A549 (cell line): ENCODE measurements around the gene SCRT2. TPM values are rescaled to one million over a fixed set of nuclear protein-coding genes. Genes with fewer than 3 reads are reported as not detected.

Experiments
- ATAC-seq, 2 experiments: fragments of 200-7000 bp in 1 of 2; fragments of >200 bp in 1 of 2; cut with Nextera tagmentation in 1 of 2; cut with Tn5 transposase in 1 of 2; 3 replicates each; pipeline versions ENCODE4 v1.8.0 to v1.9.1; 2018 to 2020; ENCODE audit warnings: mild to moderate bottlenecking in 1 of 2, moderate library complexity in 1 of 2
- CTCF ChIA-PET: fragments of 300-600 bp; sonication (Branson Sonifier 250); formaldehyde crosslinking; extraction: SDS; loops from one replicate; lab custom pipeline; 2021; ENCODE audit warnings: antibody characterized with exemption, inconsistent platforms; lab: Yijun Ruan, JAX
- POLR2A ChIA-PET: fragments of 350-600 bp; formaldehyde crosslinking; extraction: SDS; loops from one replicate; lab custom pipeline; 2021; ENCODE audit warnings: antibody characterized with exemption, inconsistent platforms; lab: Yijun Ruan, JAX
- DNase-seq, 2 experiments: peaks; one replicate each; pipeline versions ENCODE4 v3.0.0 to v3.0.0-alpha.2; 2011 to 2016; ENCODE audit warnings: low read depth in 1 of 2, low spot score in 1 of 2
- FAIRE-seq: peaks from 2 replicates; lab custom pipeline; 2011; peaks lifted over from hg19 to GRCh38; lab: Jason Lieb, UNC
- H3K27ac ChIP-seq, 2 experiments: fragments of >200 bp; sonication (Bioruptor Twin); formaldehyde crosslinking; 3 replicates each; pipeline ENCODE4 v1.5.1; 2016 to 2017
- H3K4me1 ChIP-seq: fragments of >200 bp; sonication (Bioruptor Twin); formaldehyde crosslinking; 3 replicates; pipeline ENCODE4 v1.6.1; 2016
- H3K4me2 ChIP-seq: fragments of >200 bp; sonication (Bioruptor Twin); formaldehyde crosslinking; 3 replicates; pipeline ENCODE4 v1.6.1; 2016
- H3K4me3 ChIP-seq: fragments of >200 bp; sonication (Bioruptor Twin); formaldehyde crosslinking; 3 replicates; pipeline ENCODE4 v1.5.1; 2016
- H3K9me3 ChIP-seq: fragments of >200 bp; sonication (Bioruptor Twin); formaldehyde crosslinking; 3 replicates; pipeline ENCODE4 v1.6.1; 2016
- BCL3 ChIP-seq: fragments of >200 bp; sonication (Bioruptor Twin); formaldehyde crosslinking; IDR thresholded peaks from 3 replicates; pipeline ENCODE4 v1.6.1; 2016
- BHLHE40 ChIP-seq: IDR thresholded peaks from 2 replicates; pipeline ENCODE4 v1.6.1; 2012; ENCODE audit warnings: low read depth, low read length, inconsistent platforms
- ESRRA ChIP-seq: fragments of 150-350 bp; IDR thresholded peaks from 2 replicates; pipeline ENCODE4 v1.6.1; 2014; ENCODE audit warnings: mild to moderate bottlenecking, low read length, borderline replicate concordance
- FOSL2 ChIP-seq, 2 experiments: fragments of 450-650 bp in 1 of 2; fragments of >200 bp in 1 of 2; sonication (Bioruptor Twin) in 1 of 2; formaldehyde crosslinking; IDR thresholded peaks; 2 replicates each; pipeline versions ENCODE4 v1.5.0 to v1.6.1; 2016 to 2020; ENCODE audit warnings: mild to moderate bottlenecking in 1 of 2, moderate library complexity in 1 of 2
- FOXS1 ChIP-seq: fragments of 250-450 bp; sonication (Bioruptor Pico); IDR thresholded peaks from 2 replicates; pipeline ENCODE4 v1.5.0; 2020; ENCODE audit warnings: mild to moderate bottlenecking, moderate library complexity
- GATA3 ChIP-seq: IDR thresholded peaks from 2 replicates; pipeline ENCODE4 v1.6.1; 2012; ENCODE audit warnings: borderline replicate concordance
- HMGXB4 ChIP-seq: fragments of 250-450 bp; sonication (Bioruptor Pico); IDR thresholded peaks from 2 replicates; pipeline ENCODE4 v1.5.0; 2021; ENCODE audit warnings: mild to moderate bottlenecking, moderate library complexity, borderline replicate concordance
- HOXA7 ChIP-seq: fragments of 250-450 bp; sonication (Bioruptor Pico); IDR thresholded peaks from 2 replicates; pipeline ENCODE4 v1.5.0; 2020; ENCODE audit warnings: mild to moderate bottlenecking, moderate library complexity
- HOXB13 ChIP-seq: fragments of 250-450 bp; sonication (Bioruptor Pico); IDR thresholded peaks from 2 replicates; pipeline ENCODE4 v1.5.0; 2020; ENCODE audit warnings: low read depth, mild to moderate bottlenecking, moderate library complexity
- HOXB5 ChIP-seq: fragments of 250-450 bp; sonication (Bioruptor Pico); IDR thresholded peaks from 2 replicates; pipeline ENCODE4 v1.5.0; 2020; ENCODE audit warnings: mild to moderate bottlenecking, moderate library complexity
- JUNB ChIP-seq: fragments of >200 bp; sonication (Bioruptor Twin); formaldehyde crosslinking; IDR thresholded peaks from 2 replicates; pipeline ENCODE4 v1.6.1; 2016
- MAFK ChIP-seq: fragments of 450-650 bp; IDR thresholded peaks from 2 replicates; pipeline ENCODE4 v1.6.1; 2014; ENCODE audit not compliant: partially characterized antibody
- PBX3 ChIP-seq: IDR thresholded peaks from 2 replicates; pipeline ENCODE4 v1.6.1; 2012
- POLR2A ChIP-seq: IDR thresholded peaks from 2 replicates; pipeline ENCODE4 v1.6.1; 2012; ENCODE audit warnings: mild to moderate bottlenecking, low read length
- POLR2AphosphoS2 ChIP-seq: conservative IDR thresholded peaks from 2 replicates; pipeline ENCODE4 v1.6.1; 2012; ENCODE audit warnings: low read length, improper control_type of control experiment, inconsistent platforms
- SREBF2 ChIP-seq: fragments of 450-650 bp; IDR thresholded peaks from 2 replicates; pipeline ENCODE4 v1.6.1; 2014; ENCODE audit warnings: mild to moderate bottlenecking, moderate library complexity
- TFCP2L1 ChIP-seq: fragments of 250-450 bp; sonication (Bioruptor Pico); IDR thresholded peaks from 2 replicates; pipeline ENCODE4 v1.5.0; 2021; ENCODE audit warnings: mild to moderate bottlenecking
- USF2 ChIP-seq: fragments of 450-650 bp; IDR thresholded peaks from 2 replicates; pipeline ENCODE4 v1.6.1; 2014; ENCODE audit warnings: antibody characterized with exemption
- ZC3H11A ChIP-seq: fragments of 450-650 bp; IDR thresholded peaks from 2 replicates; pipeline ENCODE4 v1.6.1; 2014; ENCODE audit warnings: antibody characterized with exemption, mild to moderate bottlenecking
- WGBS: methylation state at CpG from one replicate; pipeline ENCODE4 v1.1.6; 2017; ENCODE audit errors: missing lambda C conversion rate; 5-methylcytosine and 5-hydroxymethylcytosine counted together
- polyA plus RNA-seq, 4 experiments: library from polyadenylated mRNA; depleted of rRNA in 3 of 4; stranded (reverse); fragments of >200 nt; fragmentation: RNase III in 1 of 4; extraction: RNeasy Plus Mini Kit Qiagen cat#74134 plus additional on column Dnase treatment in 1 of 4; gene quantifications; 2 replicates in 3 of 4; 3 replicates in 1 of 4; pipeline ENCODE4 v1.2.3, GENCODE V29; 2011 to 2017
- TF ChIP-seq, protein P1 (sequence below): IDR thresholded peaks from 2 replicates; pipeline ENCODE4 v1.6.1; 2012; ENCODE audit warnings: low read depth, borderline replicate concordance
- TF ChIP-seq, protein P2 (sequence below): fragments of >200 bp; sonication (Bioruptor Twin); formaldehyde crosslinking; IDR thresholded peaks from 3 replicates; pipeline ENCODE4 v1.5.1; 2016

The SCRT2 gene
- polyA plus RNA-seq, 2 of the 4 experiments (the other 2 are of a cell fraction), result not detected

- TF ChIP-seq, protein P1, sequence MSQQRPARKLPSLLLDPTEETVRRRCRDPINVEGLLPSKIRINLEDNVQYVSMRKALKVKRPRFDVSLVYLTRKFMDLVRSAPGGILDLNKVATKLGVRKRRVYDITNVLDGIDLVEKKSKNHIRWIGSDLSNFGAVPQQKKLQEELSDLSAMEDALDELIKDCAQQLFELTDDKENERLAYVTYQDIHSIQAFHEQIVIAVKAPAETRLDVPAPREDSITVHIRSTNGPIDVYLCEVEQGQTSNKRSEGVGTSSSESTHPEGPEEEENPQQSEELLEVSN, result no peak
- TF ChIP-seq SREBF2 (no peak), FOXS1 (CRISPR knock-in tag) (no peak), HOXB13 (no peak), HOXB5 (no peak), TFCP2L1 (CRISPR knock-in tag) (no peak)
- no peak overlapping the region for H3K4me3 ChIP-seq
- H3K27ac ChIP-seq, result no peak overlapping the region
- no peaks in the 10 kb centered on the region for H3K4me1 ChIP-seq
- no peak for ATAC-seq
- ChIA-PET POLR2A (no interaction called here), CTCF (interaction anchor here (0.9 to 1.2 kb wide), 3 partner anchors 34 to 55 kb away, joined by 3 read pairs; no protein-coding TSS in a partner anchor)
- no peak overlapping the region for H3K4me2 ChIP-seq
- no peak for DNase-seq
- no peak for FAIRE-seq
- 63% methylated on average over 6 of the region's 6 CpGs for WGBS
- no peaks in the 10 kb centered on the region for H3K9me3 ChIP-seq
Measured at GRCh38 chr20:701401-702129, 26.0 kb upstream of the SCRT2 start.

DNA sequence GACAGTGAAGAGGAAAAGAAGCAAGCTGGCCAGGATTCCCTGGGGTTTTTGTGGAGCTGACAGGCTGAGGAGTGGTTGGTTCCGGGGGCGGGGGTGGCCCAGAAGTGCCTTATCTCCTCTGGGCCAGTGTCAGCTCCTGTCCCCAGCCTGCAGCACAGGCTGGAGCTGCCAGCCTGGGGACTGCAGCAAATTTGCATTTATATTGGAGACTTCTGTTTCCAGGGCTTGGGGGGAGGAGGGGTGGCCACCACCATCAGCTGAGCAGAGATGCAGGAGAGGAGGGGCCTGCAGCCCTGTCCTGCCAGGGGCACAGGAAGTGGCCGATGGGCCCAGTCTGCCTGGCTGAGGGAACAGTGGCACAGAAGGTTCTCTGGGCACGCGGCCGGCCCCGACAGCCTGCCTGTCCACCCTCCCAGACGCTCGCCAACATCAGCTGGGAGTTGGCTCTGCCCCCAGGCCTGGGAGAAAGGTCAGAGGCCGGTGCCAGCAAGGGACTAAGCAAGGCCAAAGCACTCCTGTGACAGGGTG, 24.3 kb upstream of the SCRT2 start:
- CTCF ChIA-PET, result interaction anchor here (0.7 to 1.2 kb wide), 7 partner anchors 9 to 139 kb away, joined by 3 to 5 read pairs (median 4); no protein-coding TSS in a partner anchor
- 65% methylated on average over 8 of the region's 10 CpGs for WGBS

More for the DNA sequence above, 24.3 kb upstream of the SCRT2 start:
- no peak overlapping the region for H3K27ac ChIP-seq
- H3K9me3 ChIP-seq, result no peaks in the 10 kb centered on the region
- TF ChIP-seq PBX3, result no peak
- TF ChIP-seq HOXB13, result no peak
- no peak for TF ChIP-seq JUNB
- TF ChIP-seq POLR2AphosphoS2, result no peak
- TF ChIP-seq ZC3H11A, result no peak
- TF ChIP-seq BHLHE40, result no peak
- no peak for TF ChIP-seq MAFK
- TF ChIP-seq FOSL2 (IDR thresholded peaks at IDR 0.05), result no peak
- no peak for TF ChIP-seq FOSL2 (CRISPR knock-in tag; IDR thresholded peaks at IDR 0.05)
- no peak for TF ChIP-seq HOXB5
- TF ChIP-seq HOXA7 (CRISPR knock-in tag), result no peak
- no peak for TF ChIP-seq GATA3
- no peak for TF ChIP-seq USF2
- no peak for TF ChIP-seq ESRRA
- TF ChIP-seq, protein P2, sequence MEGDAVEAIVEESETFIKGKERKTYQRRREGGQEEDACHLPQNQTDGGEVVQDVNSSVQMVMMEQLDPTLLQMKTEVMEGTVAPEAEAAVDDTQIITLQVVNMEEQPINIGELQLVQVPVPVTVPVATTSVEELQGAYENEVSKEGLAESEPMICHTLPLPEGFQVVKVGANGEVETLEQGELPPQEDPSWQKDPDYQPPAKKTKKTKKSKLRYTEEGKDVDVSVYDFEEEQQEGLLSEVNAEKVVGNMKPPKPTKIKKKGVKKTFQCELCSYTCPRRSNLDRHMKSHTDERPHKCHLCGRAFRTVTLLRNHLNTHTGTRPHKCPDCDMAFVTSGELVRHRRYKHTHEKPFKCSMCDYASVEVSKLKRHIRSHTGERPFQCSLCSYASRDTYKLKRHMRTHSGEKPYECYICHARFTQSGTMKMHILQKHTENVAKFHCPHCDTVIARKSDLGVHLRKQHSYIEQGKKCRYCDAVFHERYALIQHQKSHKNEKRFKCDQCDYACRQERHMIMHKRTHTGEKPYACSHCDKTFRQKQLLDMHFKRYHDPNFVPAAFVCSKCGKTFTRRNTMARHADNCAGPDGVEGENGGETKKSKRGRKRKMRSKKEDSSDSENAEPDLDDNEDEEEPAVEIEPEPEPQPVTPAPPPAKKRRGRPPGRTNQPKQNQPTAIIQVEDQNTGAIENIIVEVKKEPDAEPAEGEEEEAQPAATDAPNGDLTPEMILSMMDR, result no peak
- TF ChIP-seq POLR2A, result no peak
- no peak for TF ChIP-seq HMGXB4 (CRISPR knock-in tag)
- no peak for TF ChIP-seq BCL3
- TF ChIP-seq, all 56 proteins: peak for 0
- DNase-seq (no peak), FAIRE-seq (no peak), ATAC-seq (no peak; a peak in 1 of 6 replicates)
- POLR2A ChIA-PET, result no interaction called here
- Histone ChIP-seq H3K4me2 (no peak overlapping the region), H3K4me3 (no peak overlapping the region), H3K4me1 (peaks cover 5% of the 10 kb centered on the region; the same call in 2 of the 3 replicates)
